Measurements from ENCODE around the gene GNAI3. TPM values are rescaled to one million over a fixed set of nuclear protein-coding genes. Genes with fewer than 3 reads are reported as not detected.

The GNAI3 gene
- total and polyA plus RNA-seq, 2 donors (not counting 1 experiment from before 2014, with no cell fraction given), result 11.4 to 14.4 TPM

DNA sequence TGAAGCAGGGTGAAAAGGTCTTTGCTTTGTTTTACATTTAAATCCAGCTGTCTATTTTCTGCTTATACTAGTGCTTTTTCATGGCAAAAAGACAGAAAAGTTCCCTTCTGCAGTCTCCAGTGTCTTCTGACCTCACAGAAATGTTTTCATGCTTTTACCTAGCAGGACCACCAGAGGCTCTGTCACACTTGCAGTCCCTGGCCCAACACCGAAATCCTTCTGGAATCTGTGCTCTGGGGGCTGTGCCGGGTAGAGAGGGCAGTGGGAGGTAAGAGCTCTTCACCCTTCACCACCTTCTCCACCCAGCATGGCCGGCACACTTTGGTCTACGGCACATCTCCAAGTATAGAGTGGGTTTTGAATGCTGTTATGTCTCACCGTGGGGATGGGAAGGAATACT, 50.2 kb downstream of the GNAI3 start:
- H2AFZ ChIP-seq (ENCODE audit: low read length), result no peak overlapping the region
- no peak overlapping the region for H3K27ac ChIP-seq (ENCODE audit: insufficient read depth, low read length)
- H3K4me3 ChIP-seq (replicated peaks in 1 of 4; ENCODE audit: control extremely low read depth in 1 of 4, insufficient read depth in 1 of 4, low read depth in 3 of 4, low read length in 4 of 4), result no peak overlapping the region
- no peaks in the 10 kb centered on the region for H4K20me1 ChIP-seq (ENCODE audit: control insufficient read depth, extremely low read depth, insufficient read depth, low read length)
- no peaks in the 10 kb centered on the region for H3K9me3 ChIP-seq (ENCODE audit: control insufficient read depth, insufficient read depth, low read depth, low read length)
- H3K9ac ChIP-seq (ENCODE audit: insufficient read depth, low read length), result no peak overlapping the region
- TF ChIP-seq EZH2 (IDR thresholded peaks at IDR 0.05; ENCODE audit: low read length, missing control alignments) (no peak), CTCF (conservative IDR thresholded peaks at IDR 0.05 in 1 of 2, IDR thresholded peaks at IDR 0.05 in 1 of 2; ENCODE audit: low read depth in 1 of 2, low read length in 2 of 2) (peak in 1 of 2 donors; percentile 19)
- no peaks in the 10 kb centered on the region for H3K36me3 ChIP-seq (ENCODE audit: control insufficient read depth, insufficient read depth, low read length)
- no peaks in the 10 kb centered on the region for H3K27me3 ChIP-seq (ENCODE audit: control insufficient read depth, insufficient read depth, low read length)
- H3K79me2 ChIP-seq (ENCODE audit: control insufficient read depth, insufficient read depth, low read length), result no peaks in the 10 kb centered on the region
- no peak for DNase-seq (ENCODE audit: low read depth in 2 of 2)
- H3K4me2 ChIP-seq (ENCODE audit: extremely low read depth, insufficient read depth, low read length), result no peak overlapping the region
- peaks cover 10% of the 10 kb centered on the region for H3K4me1 ChIP-seq (ENCODE audit: control insufficient read depth, extremely low read depth, insufficient read depth, low read length)

- Histone ChIP-seq H3K9me3 (ENCODE audit: control insufficient read depth, insufficient read depth, low read depth, low read length) (no peaks in the 10 kb centered on the region), H3K4me3 (replicated peaks in 1 of 4; ENCODE audit: control extremely low read depth in 1 of 4, insufficient read depth in 1 of 4, low read depth in 3 of 4, low read length in 4 of 4) (no peak overlapping the region), H3K4me2 (ENCODE audit: extremely low read depth, insufficient read depth, low read length) (no peak overlapping the region), H4K20me1 (ENCODE audit: control insufficient read depth, extremely low read depth, insufficient read depth, low read length) (no peaks in the 10 kb centered on the region), H3K36me3 (ENCODE audit: control insufficient read depth, insufficient read depth, low read length) (no peaks in the 10 kb centered on the region), H3K27me3 (ENCODE audit: control insufficient read depth, insufficient read depth, low read length) (no peaks in the 10 kb centered on the region), H3K27ac (ENCODE audit: insufficient read depth, low read length) (no peak overlapping the region), H3K9ac (ENCODE audit: insufficient read depth, low read length) (no peak overlapping the region), H3K4me1 (ENCODE audit: control insufficient read depth, extremely low read depth, insufficient read depth, low read length) (no peaks in the 10 kb centered on the region), H3K79me2 (ENCODE audit: control insufficient read depth, insufficient read depth, low read length) (no peaks in the 10 kb centered on the region), H2AFZ (ENCODE audit: low read length) (no peak overlapping the region)
- no peak for DNase-seq (ENCODE audit: low read depth in 2 of 2)
- no peak for TF ChIP-seq CTCF (conservative IDR thresholded peaks at IDR 0.05 in 1 of 2, IDR thresholded peaks at IDR 0.05 in 1 of 2; ENCODE audit: low read depth in 1 of 2, low read length in 2 of 2)
- no peak for TF ChIP-seq EZH2 (IDR thresholded peaks at IDR 0.05; ENCODE audit: low read length, missing control alignments)
These were observed 54.8 kb downstream of the GNAI3 start for GRCh38 chr1:109603229-109603628.

- Histone ChIP-seq H4K20me1 (ENCODE audit: control insufficient read depth, extremely low read depth, insufficient read depth, low read length) (no peaks in the 10 kb centered on the region), H3K27me3 (ENCODE audit: control insufficient read depth, insufficient read depth, low read length) (no peaks in the 10 kb centered on the region), H3K9ac (ENCODE audit: insufficient read depth, low read length) (no peak overlapping the region), H3K4me3 (replicated peaks in 1 of 4; ENCODE audit: control extremely low read depth in 1 of 4, insufficient read depth in 1 of 4, low read depth in 3 of 4, low read length in 4 of 4) (no peak overlapping the region), H3K79me2 (ENCODE audit: control insufficient read depth, insufficient read depth, low read length) (no peaks in the 10 kb centered on the region), H3K4me1 (ENCODE audit: control insufficient read depth, extremely low read depth, insufficient read depth, low read length) (peaks cover 1% of the 10 kb centered on the region), H2AFZ (ENCODE audit: low read length) (no peak overlapping the region), H3K9me3 (ENCODE audit: control insufficient read depth, insufficient read depth, low read depth, low read length) (no peaks in the 10 kb centered on the region), H3K27ac (ENCODE audit: insufficient read depth, low read length) (no peak overlapping the region), H3K4me2 (ENCODE audit: extremely low read depth, insufficient read depth, low read length) (no peak overlapping the region), H3K36me3 (ENCODE audit: control insufficient read depth, insufficient read depth, low read length) (no peaks in the 10 kb centered on the region)
- no peak for DNase-seq (ENCODE audit: low read depth in 2 of 2)
- TF ChIP-seq CTCF (conservative IDR thresholded peaks at IDR 0.05 in 1 of 2, IDR thresholded peaks at IDR 0.05 in 1 of 2; ENCODE audit: low read depth in 1 of 2, low read length in 2 of 2) (no peak), EZH2 (IDR thresholded peaks at IDR 0.05; ENCODE audit: low read length, missing control alignments) (no peak)
These were observed 57.0 kb downstream of the GNAI3 start for GRCh38 chr1:109605381-109605780.
